Breast epithelium (tissue), 3 donors: ENCODE data around the gene CAPN1.
"Not testable (repeated sequence)": the region's sequence is repeated elsewhere in the genome, so short reads cannot be mapped to it uniquely, and the experiment has no call there.

ENCODE experiments used
- POLR2A ChIP-seq: fragments of 450-650 bp; IDR thresholded peaks from one replicate; pipeline ENCODE4 v1.6.1; 2016; ENCODE audit warnings: antibody characterized with exemption, mild to moderate bottlenecking, moderate library complexity
- POLR2AphosphoS5 ChIP-seq, 3 donors: sonication (generic); formaldehyde crosslinking; IDR thresholded peaks; one replicate each; pipeline ENCODE4 v1.6.1; 2017; ENCODE audit warnings: antibody characterized with exemption in 3 of 3
- TF ChIP-seq, protein P1 (sequence below), 3 donors: fragments of 450-650 bp; IDR thresholded peaks; one replicate each; pipeline ENCODE4 v1.5.1; 2016 to 2017; ENCODE audit warnings: antibody characterized with exemption in 3 of 3, mild to moderate bottlenecking in 3 of 3, moderate library complexity in 3 of 3

DNA sequence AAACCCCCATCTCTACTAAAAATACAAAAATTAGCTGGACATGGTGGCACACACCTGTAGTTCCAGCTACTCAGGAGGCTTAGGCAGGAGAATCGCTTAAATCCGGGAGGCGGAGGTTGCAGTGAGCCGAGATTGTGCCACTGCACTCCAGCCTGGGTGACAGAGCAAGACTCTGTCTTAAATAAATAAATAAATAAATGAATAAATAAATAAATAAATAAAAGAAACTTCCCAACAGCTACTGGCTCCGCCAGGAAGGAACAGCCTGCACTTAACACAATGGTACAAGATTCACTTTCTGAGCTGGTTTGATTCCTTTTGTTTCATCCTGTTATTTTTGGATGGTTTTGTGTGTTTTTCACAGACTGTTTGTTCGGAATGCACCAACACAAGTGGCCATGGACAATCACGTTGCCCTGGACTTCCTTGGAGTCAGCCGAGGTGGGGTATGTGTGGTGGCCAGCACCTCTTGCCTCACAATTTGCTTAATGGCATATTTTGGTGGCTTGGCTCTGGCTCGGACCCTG is 66.5 kb downstream of the CAPN1 start:
- not testable (repeated sequence) for TF ChIP-seq POLR2A; POLR2AphosphoS5 (IDR thresholded peaks at IDR 0.05)
- TF ChIP-seq, protein P1, sequence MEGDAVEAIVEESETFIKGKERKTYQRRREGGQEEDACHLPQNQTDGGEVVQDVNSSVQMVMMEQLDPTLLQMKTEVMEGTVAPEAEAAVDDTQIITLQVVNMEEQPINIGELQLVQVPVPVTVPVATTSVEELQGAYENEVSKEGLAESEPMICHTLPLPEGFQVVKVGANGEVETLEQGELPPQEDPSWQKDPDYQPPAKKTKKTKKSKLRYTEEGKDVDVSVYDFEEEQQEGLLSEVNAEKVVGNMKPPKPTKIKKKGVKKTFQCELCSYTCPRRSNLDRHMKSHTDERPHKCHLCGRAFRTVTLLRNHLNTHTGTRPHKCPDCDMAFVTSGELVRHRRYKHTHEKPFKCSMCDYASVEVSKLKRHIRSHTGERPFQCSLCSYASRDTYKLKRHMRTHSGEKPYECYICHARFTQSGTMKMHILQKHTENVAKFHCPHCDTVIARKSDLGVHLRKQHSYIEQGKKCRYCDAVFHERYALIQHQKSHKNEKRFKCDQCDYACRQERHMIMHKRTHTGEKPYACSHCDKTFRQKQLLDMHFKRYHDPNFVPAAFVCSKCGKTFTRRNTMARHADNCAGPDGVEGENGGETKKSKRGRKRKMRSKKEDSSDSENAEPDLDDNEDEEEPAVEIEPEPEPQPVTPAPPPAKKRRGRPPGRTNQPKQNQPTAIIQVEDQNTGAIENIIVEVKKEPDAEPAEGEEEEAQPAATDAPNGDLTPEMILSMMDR (IDR thresholded peaks at IDR 0.05): not testable (repeated sequence)
